H1 (cell line): ENCODE measurements around the gene SIX5. TPM values are rescaled to one million over a fixed set of nuclear protein-coding genes. Genes with fewer than 3 reads are reported as not detected.

ENCODE experiments used
- CBX5 ChIP-seq: fragments of 300-800, 300-1000 bp; sonication (generic); IDR thresholded peaks from 2 replicates; pipeline ENCODE4 v1.7.1; 2016; ENCODE audit warnings: antibody characterized with exemption, low read length, low read depth
- GTF2F1 ChIP-seq: IDR thresholded peaks from 2 replicates; pipeline ENCODE4 v1.6.1; 2012; ENCODE audit warnings: low read depth, low read length, improper control_type of control experiment, borderline replicate concordance
- MAFK ChIP-seq: IDR thresholded peaks from 2 replicates; pipeline ENCODE4 v1.6.1; 2012; ENCODE audit warnings: low read depth, mild to moderate bottlenecking, improper control_type of control experiment, low read length
- NANOG ChIP-seq: IDR thresholded peaks from 2 replicates; pipeline ENCODE4 v1.6.1; 2011; ENCODE audit warnings: low read length, low read depth, mild to moderate bottlenecking, inconsistent platforms; ENCODE audit not compliant: insufficient read depth, poor library complexity, severe bottlenecking
- POU5F1 ChIP-seq: IDR thresholded peaks from 2 replicates; pipeline ENCODE4 v1.6.1; 2011; ENCODE audit warnings: low read depth, mild to moderate bottlenecking, low read length, moderate library complexity
- SP2 ChIP-seq: IDR thresholded peaks from 2 replicates; pipeline ENCODE4 v1.6.1; 2012; ENCODE audit warnings: mild to moderate bottlenecking, low read length, inconsistent platforms
- TBP ChIP-seq: IDR thresholded peaks from 2 replicates; pipeline ENCODE4 v1.6.1; 2011; ENCODE audit warnings: low read depth, low read length, improper control_type of control experiment
- TEAD4 ChIP-seq: IDR thresholded peaks from 2 replicates; pipeline ENCODE4 v1.6.1; 2012; ENCODE audit warnings: low read depth, low read length, inconsistent platforms, mixed read lengths
- polyA plus RNA-seq, 7 experiments: library from polyadenylated mRNA; depleted of rRNA in 3 of 7; stranded (reverse) in 5 of 7; unstranded in 2 of 7; fragments of >200 nt in 5 of 7; fragments of 200-250 nt in 2 of 7; gene quantifications; 1 replicate in 5 of 7; 2 replicates in 1 of 7; 4 replicates in 1 of 7; pipeline versions ENCODE4 v1.2.1 to v1.2.3, GENCODE V29; 2011 to 2013; ENCODE audit warnings: missing spikeins in 2 of 7, mixed read lengths in 2 of 7
- total RNA-seq: library from RNA; stranded (reverse); fragmentation: NEBNext Ultra II Directional; extraction: Animal tissue kit (Norgen Biotek cat#: 25700); gene quantifications from 2 replicates; pipeline ENCODE4 v1.2.1, GENCODE V29; 2021

SIX5 gene
- total and polyA plus RNA-seq, 2 of the 8 experiments (the other 6 are each of a cell fraction or from before 2014, with no cell fraction given) = 20.9 to 24.2 TPM

DNA sequence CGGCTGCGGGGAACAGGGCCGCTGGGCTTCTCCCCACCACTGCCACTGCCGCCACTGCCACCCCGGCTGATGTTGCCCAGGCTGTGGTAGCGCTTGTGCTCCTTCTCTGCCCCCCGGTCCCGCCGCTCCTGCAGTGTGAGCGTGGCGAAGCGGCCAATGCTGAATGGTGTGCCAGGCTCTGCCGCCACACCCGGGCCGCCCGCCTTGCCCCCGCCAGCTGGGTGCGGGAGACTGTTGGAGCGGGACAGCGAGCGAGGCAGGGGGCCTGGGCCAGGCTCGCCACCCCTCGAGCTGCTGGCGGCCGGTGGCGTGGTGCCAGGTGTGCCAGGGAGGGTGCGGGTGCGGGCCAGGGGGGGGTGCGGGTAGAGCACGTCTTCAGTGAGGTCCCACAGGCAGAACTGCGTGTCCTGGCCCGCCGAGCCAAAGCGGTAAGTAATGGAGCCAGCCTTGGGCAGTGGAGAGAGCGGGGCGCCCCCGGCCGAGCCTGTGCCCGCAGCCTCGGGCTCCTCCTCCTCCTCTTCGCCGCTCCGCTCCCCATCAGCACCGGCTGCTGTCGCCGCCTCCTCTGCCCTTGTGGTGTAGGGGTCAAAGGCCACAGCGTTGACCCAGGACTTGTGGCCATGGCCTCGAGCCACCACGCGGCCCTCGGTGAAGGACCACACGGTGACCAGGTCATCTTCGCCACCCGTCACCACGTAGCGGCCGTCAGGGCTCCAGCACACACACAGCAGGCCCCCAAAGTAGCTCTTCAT, 16.9 kb upstream of the SIX5 start (continued):
- TF ChIP-seq SP2 (no peak), GTF2F1 (no peak), NANOG (no peak), POU5F1 (no peak), MAFK (no peak), TBP (no peak), TEAD4 (no peak), CBX5 (no peak)
